ENCODE measurements around the gene ATP2A3.

DNA sequence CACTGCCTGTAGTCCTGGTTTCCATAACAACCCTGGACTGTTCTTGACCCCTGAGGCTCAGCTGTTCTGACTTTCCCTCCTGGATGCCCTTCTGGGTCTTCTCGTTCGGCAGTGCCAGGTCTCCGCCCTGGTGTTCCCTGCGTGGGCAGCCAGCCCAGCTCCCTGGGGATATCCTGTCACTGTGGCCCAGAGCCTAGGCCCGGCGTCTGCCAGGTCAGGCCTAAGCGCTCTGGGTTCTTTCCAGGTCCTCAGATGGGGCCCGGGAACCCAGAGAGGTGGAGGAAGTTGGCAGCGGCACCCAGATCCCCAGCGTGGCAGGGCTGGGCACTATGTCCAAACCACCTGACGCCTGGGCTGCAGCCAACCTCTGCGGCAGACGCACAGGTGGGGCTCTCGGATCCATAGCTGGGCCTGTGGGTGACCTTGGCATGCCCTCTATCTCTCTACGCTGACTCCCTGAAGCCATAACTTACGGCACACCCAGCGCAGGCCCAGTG lies 12.5 kb upstream of the ATP2A3 start:
- TF ChIP-seq POLR2A (IDR thresholded peaks at IDR 0.05; ENCODE audit: low read depth, low read length) (no peak), GATA2 (IDR thresholded peaks at IDR 0.05; ENCODE audit: insufficient read depth, insufficient read length, low read depth, low read length) (no peak), EZH2 (IDR thresholded peaks at IDR 0.05; ENCODE audit: borderline replicate concordance, low read depth, low read length, severe bottlenecking) (no peak), POLR2AphosphoS5 (IDR thresholded peaks at IDR 0.05; ENCODE audit: insufficient read depth, low read depth, low read length) (no peak), MYC (IDR thresholded peaks at IDR 0.05; ENCODE audit: low read depth, low read length) (no peak), FOS (IDR thresholded peaks at IDR 0.05; ENCODE audit: borderline replicate concordance, insufficient read depth, low read length) (no peak), JUN (IDR thresholded peaks at IDR 0.05; ENCODE audit: borderline replicate concordance, insufficient read depth, insufficient read length, low read depth) (no peak)
- TF ChIP-seq, protein P1, sequence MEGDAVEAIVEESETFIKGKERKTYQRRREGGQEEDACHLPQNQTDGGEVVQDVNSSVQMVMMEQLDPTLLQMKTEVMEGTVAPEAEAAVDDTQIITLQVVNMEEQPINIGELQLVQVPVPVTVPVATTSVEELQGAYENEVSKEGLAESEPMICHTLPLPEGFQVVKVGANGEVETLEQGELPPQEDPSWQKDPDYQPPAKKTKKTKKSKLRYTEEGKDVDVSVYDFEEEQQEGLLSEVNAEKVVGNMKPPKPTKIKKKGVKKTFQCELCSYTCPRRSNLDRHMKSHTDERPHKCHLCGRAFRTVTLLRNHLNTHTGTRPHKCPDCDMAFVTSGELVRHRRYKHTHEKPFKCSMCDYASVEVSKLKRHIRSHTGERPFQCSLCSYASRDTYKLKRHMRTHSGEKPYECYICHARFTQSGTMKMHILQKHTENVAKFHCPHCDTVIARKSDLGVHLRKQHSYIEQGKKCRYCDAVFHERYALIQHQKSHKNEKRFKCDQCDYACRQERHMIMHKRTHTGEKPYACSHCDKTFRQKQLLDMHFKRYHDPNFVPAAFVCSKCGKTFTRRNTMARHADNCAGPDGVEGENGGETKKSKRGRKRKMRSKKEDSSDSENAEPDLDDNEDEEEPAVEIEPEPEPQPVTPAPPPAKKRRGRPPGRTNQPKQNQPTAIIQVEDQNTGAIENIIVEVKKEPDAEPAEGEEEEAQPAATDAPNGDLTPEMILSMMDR (IDR thresholded peaks at IDR 0.05; ENCODE audit: extremely low read depth in 1 of 2, insufficient read depth in 1 of 2, low read depth in 1 of 2, low read length in 2 of 2): no peak
- TF ChIP-seq, protein P2, sequence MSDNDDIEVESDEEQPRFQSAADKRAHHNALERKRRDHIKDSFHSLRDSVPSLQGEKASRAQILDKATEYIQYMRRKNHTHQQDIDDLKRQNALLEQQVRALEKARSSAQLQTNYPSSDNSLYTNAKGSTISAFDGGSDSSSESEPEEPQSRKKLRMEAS (IDR thresholded peaks at IDR 0.05; ENCODE audit: insufficient read depth, insufficient read length): no peak
